Hepatocyte (in vitro differentiated cells): ENCODE results near the gene PAPPA.

Experiments used
- CTCF ChIP-seq: fragments of 200-600 bp; sonication (generic); IDR thresholded peaks from 2 replicates; pipeline ENCODE4 v1.5.1; 2016; ENCODE audit warnings: antibody characterized with exemption, mild to moderate bottlenecking; ENCODE audit not compliant: poor library complexity
- EZH2phosphoT487 ChIP-seq: fragments of 200-600 bp; sonication (generic); IDR thresholded peaks from one replicate; pipeline ENCODE4 v1.6.1; 2018; ENCODE audit warnings: antibody characterized with exemption, mild to moderate bottlenecking, low read depth, moderate library complexity; ENCODE audit not compliant: unreplicated experiment, severe bottlenecking

- TF ChIP-seq CTCF (no peak), EZH2phosphoT487 (no peak)
Measured at GRCh38 chr9:116327701-116328405, 174.3 kb downstream of the PAPPA start.
